Parathyroid adenoma (tissue), 2 donors: ENCODE measurements around the gene SKOR1.

Experiments used
- H2AFZ ChIP-seq: fragments of 300-600 bp; sonication (generic); one replicate; pipeline ENCODE4 v1.7.0; 2017; ENCODE audit warnings: antibody characterized with exemption, mild to moderate bottlenecking
- H3K27ac ChIP-seq: fragments of 300-600 bp; sonication (generic); one replicate; pipeline ENCODE4 v1.7.0; 2017
- H3K27me3 ChIP-seq: fragments of 300-600 bp; sonication (generic); one replicate; pipeline ENCODE4 v1.7.0; 2017; ENCODE audit warnings: low read length; ENCODE audit not compliant: control insufficient read depth, insufficient read depth
- H3K36me3 ChIP-seq: fragments of 300-600 bp; sonication (generic); one replicate; pipeline ENCODE4 v1.7.0; 2017; ENCODE audit warnings: low read length; ENCODE audit not compliant: control insufficient read depth, insufficient read depth
- H3K4me1 ChIP-seq: fragments of 300-600 bp; sonication (generic); one replicate; pipeline ENCODE4 v1.7.0; 2017; ENCODE audit warnings: control low read depth
- H3K4me2 ChIP-seq: fragments of 300-600 bp; sonication (generic); one replicate; pipeline ENCODE4 v1.7.0; 2017; ENCODE audit warnings: low read length
- H3K4me3 ChIP-seq: fragments of 300-600 bp; sonication (generic); one replicate; pipeline ENCODE4 v1.7.0; 2017; ENCODE audit warnings: low read depth, low read length
- H3K79me2 ChIP-seq: fragments of 300-600 bp; sonication (generic); one replicate; pipeline ENCODE4 v1.7.0; 2017; ENCODE audit warnings: control low read depth
- H3K9ac ChIP-seq: fragments of 300-600 bp; sonication (generic); one replicate; pipeline ENCODE4 v1.7.0; 2017; ENCODE audit warnings: mild to moderate bottlenecking
- H3K9me3 ChIP-seq: fragments of 300-600 bp; sonication (generic); one replicate; pipeline ENCODE4 v1.7.0; 2017; ENCODE audit warnings: low read length; ENCODE audit not compliant: control insufficient read depth
- CTCF ChIP-seq: fragments of 300-600 bp; sonication (generic); IDR thresholded peaks from one replicate; pipeline ENCODE4 v1.7.0; 2017; ENCODE audit warnings: antibody characterized with exemption, mild to moderate bottlenecking
- donor health status: primary hyperparathyroidism.

Gene SKOR1

GRCh38 chr15:67853454-67853853 lies 28.1 kb downstream of the SKOR1 start:
- Histone ChIP-seq H3K9me3 (no peaks in the 10 kb centered on the region), H2AFZ (no peak overlapping the region), H3K36me3 (no peaks in the 10 kb centered on the region), H3K27ac (no peak overlapping the region), H3K4me1 (no peaks in the 10 kb centered on the region), H3K4me2 (no peak overlapping the region), H3K9ac (no peak overlapping the region), H3K4me3 (no peak overlapping the region), H3K79me2 (no peaks in the 10 kb centered on the region), H3K27me3 (no peaks in the 10 kb centered on the region)
- TF ChIP-seq CTCF, result no peak

- Histone ChIP-seq H2AFZ (no peak overlapping the region), H3K27ac (no peak overlapping the region), H3K4me1 (no peaks in the 10 kb centered on the region), H3K4me3 (no peak overlapping the region), H3K27me3 (no peaks in the 10 kb centered on the region), H3K4me2 (no peak overlapping the region), H3K36me3 (no peaks in the 10 kb centered on the region), H3K9ac (no peak overlapping the region), H3K79me2 (no peaks in the 10 kb centered on the region), H3K9me3 (no peaks in the 10 kb centered on the region)
- TF ChIP-seq CTCF, result no peak
Measured at GRCh38 chr15:67854358-67854757, 29.0 kb downstream of the SKOR1 start.

- Histone ChIP-seq H3K4me1 (no peaks in the 10 kb centered on the region), H3K4me3 (no peak overlapping the region), H2AFZ (no peak overlapping the region), H3K9ac (no peak overlapping the region), H3K79me2 (no peaks in the 10 kb centered on the region), H3K9me3 (no peaks in the 10 kb centered on the region), H3K27me3 (no peaks in the 10 kb centered on the region), H3K27ac (no peak overlapping the region), H3K36me3 (no peaks in the 10 kb centered on the region), H3K4me2 (no peak overlapping the region)
- no peak for TF ChIP-seq CTCF
Measured at GRCh38 chr15:67855842-67856241, 30.5 kb downstream of the SKOR1 start.

GRCh38 chr15:67857220-67857619 lies 31.9 kb downstream of the SKOR1 start:
- H3K36me3 ChIP-seq, result no peaks in the 10 kb centered on the region
- no peak overlapping the region for H3K4me2 ChIP-seq
- H3K9ac ChIP-seq, result no peak overlapping the region
- no peak overlapping the region for H2AFZ ChIP-seq
- no peaks in the 10 kb centered on the region for H3K4me1 ChIP-seq
- no peak for TF ChIP-seq CTCF
- H3K27me3 ChIP-seq, result no peaks in the 10 kb centered on the region
- no peak overlapping the region for H3K27ac ChIP-seq
- no peaks in the 10 kb centered on the region for H3K79me2 ChIP-seq
- no peak overlapping the region for H3K4me3 ChIP-seq
- H3K9me3 ChIP-seq, result no peaks in the 10 kb centered on the region

- Histone ChIP-seq H3K27me3 (no peaks in the 10 kb centered on the region), H3K36me3 (no peaks in the 10 kb centered on the region), H3K9me3 (no peaks in the 10 kb centered on the region), H2AFZ (no peak overlapping the region), H3K4me3 (no peak overlapping the region), H3K9ac (no peak overlapping the region), H3K4me1 (peaks cover 7% of the 10 kb centered on the region), H3K27ac (no peak overlapping the region), H3K79me2 (no peaks in the 10 kb centered on the region), H3K4me2 (no peak overlapping the region)
- no peak for TF ChIP-seq CTCF
Measured at GRCh38 chr15:67859331-67859946, 34.1 kb downstream of the SKOR1 start.
